Stimulated activated CD8-positive, alpha-beta memory T cell treated with anti-CD3 and anti-CD28 coated beads, Interleukin-4, amount 100 ng/mL, for 1 hour (primary cell): Measurements from ENCODE around the gene NR4A3.
A peak's percentile ranks its signal among the peaks of the same experiment; 100 is the strongest.
"Not testable (repeated sequence)": the region's sequence is repeated elsewhere in the genome, so short reads cannot be mapped to it uniquely, and the experiment has no call there.

ENCODE experiments used
- DNase-seq, 2 donors: peaks; one replicate each; pipeline ENCODE4 v3.0.0-alpha.2; 2020; ENCODE audit warnings: low read depth in 2 of 2, low spot score in 1 of 2

The NR4A3 gene

GRCh38 chr9:99832558-99832864 is 10.8 kb downstream of the NR4A3 start:
- DNase-seq = no peak

GRCh38 chr9:99833735-99834134 is 12.1 kb downstream of the NR4A3 start:
- no peak for DNase-seq

GRCh38 chr9:99834474-99834873 is 12.8 kb downstream of the NR4A3 start:
- no peak for DNase-seq

- no peak for DNase-seq
Measured at GRCh38 chr9:99835142-99835541, 13.5 kb downstream of the NR4A3 start.

- DNase-seq = no peak
Measured at GRCh38 chr9:99835581-99835980, 13.9 kb downstream of the NR4A3 start.

GRCh38 chr9:99840072-99840471 is 18.4 kb downstream of the NR4A3 start:
- DNase-seq = no peak

- no peak for DNase-seq
Measured at GRCh38 chr9:99845063-99845462, 23.4 kb downstream of the NR4A3 start.

GRCh38 chr9:99848447-99848846 is 26.8 kb downstream of the NR4A3 start:
- no peak for DNase-seq

GRCh38 chr9:99850736-99851499 is 29.2 kb downstream of the NR4A3 start:
- no peak for DNase-seq

- DNase-seq = peak in 1 of 2 donors; percentile 20
Measured at GRCh38 chr9:99851500-99851822, 29.8 kb downstream of the NR4A3 start.

- DNase-seq = no peak
Measured at GRCh38 chr9:99852617-99853016, 30.9 kb downstream of the NR4A3 start.

- DNase-seq = no peak
Measured at GRCh38 chr9:99855467-99856176, 33.9 kb downstream of the NR4A3 start.

GRCh38 chr9:99857576-99857975 is 35.9 kb downstream of the NR4A3 start:
- not testable (repeated sequence) for DNase-seq

- no peak for DNase-seq
Measured at GRCh38 chr9:99858087-99858486, 36.4 kb downstream of the NR4A3 start.

- no peak for DNase-seq
Measured at GRCh38 chr9:99859243-99859980, 37.7 kb downstream of the NR4A3 start.

GRCh38 chr9:99860266-99860665 is 38.6 kb downstream of the NR4A3 start:
- no peak for DNase-seq

GRCh38 chr9:99863955-99864354 is 42.3 kb downstream of the NR4A3 start:
- DNase-seq = no peak

GRCh38 chr9:99866398-99866797 is 44.7 kb downstream of the NR4A3 start:
- DNase-seq = no peak

- no peak for DNase-seq
Measured at GRCh38 chr9:99867536-99867935, 45.9 kb downstream of the NR4A3 start.

- DNase-seq = no peak
Measured at GRCh38 chr9:99867968-99868367, 46.3 kb downstream of the NR4A3 start.

- DNase-seq = no peak
Measured at GRCh38 chr9:99868845-99869244, 47.2 kb downstream of the NR4A3 start.

GRCh38 chr9:99870126-99870525 is 48.4 kb downstream of the NR4A3 start:
- no peak for DNase-seq
